NCI-H1417 (cell line): ENCODE results near the gene PNO1.

ENCODE experiments used
- DNase-seq, 3 experiments: peaks; one replicate each; lab custom pipeline; 2025; lab: John Stamatoyannopoulos, UW

The PNO1 gene

GRCh38 chr2:68195096-68195495 lies 37.4 kb downstream of the PNO1 start:
- no peak for DNase-seq

- DNase-seq = peak; percentile 27 to 78 (median 44)
Measured at GRCh38 chr2:68196120-68196716, 38.5 kb downstream of the PNO1 start.

- DNase-seq = no peak
Measured at GRCh38 chr2:68200157-68200787, 42.6 kb downstream of the PNO1 start.

- DNase-seq = no peak
Measured at GRCh38 chr2:68203587-68203986, 45.9 kb downstream of the PNO1 start.

- DNase-seq = no peak
Measured at GRCh38 chr2:68206793-68207192, 49.1 kb downstream of the PNO1 start.

GRCh38 chr2:68214381-68214780 lies 56.7 kb downstream of the PNO1 start:
- no peak for DNase-seq

- peak in 1 of 3 experiments; percentile 24 for DNase-seq
Measured at GRCh38 chr2:68216454-68217310, 59.0 kb downstream of the PNO1 start.

GRCh38 chr2:68217729-68218128 lies 60.0 kb downstream of the PNO1 start:
- DNase-seq = no peak

- no peak for DNase-seq
Measured at GRCh38 chr2:68218343-68218901, 60.7 kb downstream of the PNO1 start.

- no peak for DNase-seq
Measured at GRCh38 chr2:68222287-68222686, 64.6 kb downstream of the PNO1 start.

- no peak for DNase-seq
Measured at GRCh38 chr2:68223419-68223818, 65.7 kb downstream of the PNO1 start.

- DNase-seq = peak; percentile 26 to 81 (median 37)
Measured at GRCh38 chr2:68225119-68225632, 67.5 kb downstream of the PNO1 start.
